Heart left ventricle (tissue), 16 donors: Measurements from ENCODE around the gene C11orf54. TPM values are rescaled to one million over a fixed set of nuclear protein-coding genes. Genes with fewer than 3 reads are reported as not detected.
"Not testable (repeated sequence)": the region's sequence is repeated elsewhere in the genome, so short reads cannot be mapped to it uniquely, and the experiment has no call there.

Experiments used
- ATAC-seq, 4 donors: fragments of 200-7000 bp; cut with Tn5 transposase; one replicate each; pipeline ENCODE4 v1.9.1; 2020 to 2022; ENCODE audit warnings: moderate library complexity in 4 of 4, mild to moderate bottlenecking in 3 of 4, moderate number of reproducible peaks in 1 of 4
- DNase-seq, 5 donors: peaks; one replicate each; pipeline ENCODE4 v3.0.0-alpha.2; 2020
- H3K27ac ChIP-seq, 12 donors: fragments of 200-600 bp; sonication (generic) in 4 of 12; one replicate each; pipeline versions ENCODE4 v1.5.0 to v1.8.0; 2016 to 2022; ENCODE audit warnings: mild to moderate bottlenecking in 2 of 12
- H3K27me3 ChIP-seq, 9 donors: fragments of 200-600 bp; sonication (generic) in 2 of 9; one replicate each; pipeline versions ENCODE4 v1.5.1 to v1.8.0; 2016 to 2022; ENCODE audit warnings: mild to moderate bottlenecking in 3 of 9
- H3K36me3 ChIP-seq, 9 donors: fragments of 200-600 bp; sonication (generic) in 2 of 9; one replicate each; pipeline versions ENCODE4 v1.5.0 to v1.8.0; 2018 to 2022; ENCODE audit warnings: mild to moderate bottlenecking in 2 of 9
- H3K4me1 ChIP-seq, 12 donors: fragments of 200-600 bp; sonication (generic) in 4 of 12; one replicate each; pipeline versions ENCODE4 v1.5.0 to v1.8.0; 2016 to 2022; ENCODE audit warnings: mild to moderate bottlenecking in 3 of 12
- H3K4me3 ChIP-seq, 12 donors: fragments of 200-600 bp; sonication (generic) in 4 of 12; one replicate each; pipeline versions ENCODE4 v1.5.0 to v1.8.0; 2017 to 2022; ENCODE audit warnings: mild to moderate bottlenecking in 9 of 12, moderate library complexity in 4 of 12
- H3K9me3 ChIP-seq, 12 donors: fragments of 200-600 bp; sonication (generic) in 4 of 12; one replicate each; pipeline versions ENCODE4 v1.5.0 to v1.8.0; 2016 to 2022; ENCODE audit warnings: mild to moderate bottlenecking in 1 of 12
- CTCF ChIP-seq, 12 donors: fragments of 200-600 bp; sonication (generic) in 4 of 12; IDR thresholded peaks; one replicate each; pipeline versions ENCODE4 v1.5.0 to v1.8.0; 2018 to 2022; ENCODE audit warnings: antibody characterized with exemption in 12 of 12, mild to moderate bottlenecking in 5 of 12
- POLR2A ChIP-seq, 2 donors: fragments of 450-650 bp; IDR thresholded peaks; one replicate each; pipeline ENCODE4 v1.6.1; 2017; ENCODE audit warnings: antibody characterized with exemption in 2 of 2, mild to moderate bottlenecking in 2 of 2, moderate library complexity in 2 of 2
- WGBS, 4 donors: extraction: QIAGEN DNeasy Blood & Tissue Kit in 2 of 4; methylation state at CpG; one replicate each; pipeline versions ENCODE4 v1.1.5 to v1.1.7; 2013 to 2018; 5-methylcytosine and 5-hydroxymethylcytosine counted together
- intact Hi-C, 10 donors: fragments of 100-400 bp; cut with DNase I; formaldehyde crosslinking; loops; one replicate each; pipeline versions ENCODE4 v1.11.1 to v1.14.2; 2022
- polyA plus RNA-seq, 2 donors: library from polyadenylated mRNA; stranded (reverse); fragments of 200-250 nt; gene quantifications; one replicate each; pipeline ENCODE4 v1.2.3, GENCODE V29; 2013
- total RNA-seq, 9 donors: library from RNA; depleted of rRNA in 2 of 9; stranded (reverse); fragments of >200 nt in 2 of 9; fragmentation: NEBNext Ultra II Directional in 3 of 9; extraction: Animal tissue kit (Norgen Biotek cat#: 25700) in 3 of 9; gene quantifications; one replicate each; pipeline versions ENCODE4 v1.1.0 to v1.2.4, GENCODE V29; 2016 to 2023
- donor health status: ischemic (EF 13 %, LVEDD 7.1; RV severe dilation, severe dysfunction).
- donor health status: healthy with polysubstance abuse.
- donor health status: DM: no; HTN: yes; CAD: no.
- donor health status: DM: no; HTN: no; CAD: no.
- donor health status: ischemic (EF 25% LVEDD 6.9; RV normal size, moderate dysfunction).
- donor health status: ischemic (EF 25% LVEDD 5.7; RV mildly dilated, moderate dysfunction).
- donor health status: healthy.
- donor health status: DM: yes; HTN: yes; CAD: no.
- donor health status: ischemic (EF 35%, LVEDD 5.7; RV mildly dilated, moderate dysfunction).
- donor health status: nonischemic (EF 11% LVEDD 7.7; RV severe dilation, severe dysfunction).
- donor health status: DM: yes; HTN: yes; CAD: no.
- donor health status: PGD.
- donor health status: ischemic (EF 29% LVEDD 5.4; RV normal size, mild dysfunction).
- donor health status: nonischemic (EF 23%, LVEDD 6.1; RV moderate dilation, normal function).

The C11orf54 gene
- total and polyA plus RNA-seq, 11 donors, result 17.2 to 46.2 (median 26.0) TPM

DNA sequence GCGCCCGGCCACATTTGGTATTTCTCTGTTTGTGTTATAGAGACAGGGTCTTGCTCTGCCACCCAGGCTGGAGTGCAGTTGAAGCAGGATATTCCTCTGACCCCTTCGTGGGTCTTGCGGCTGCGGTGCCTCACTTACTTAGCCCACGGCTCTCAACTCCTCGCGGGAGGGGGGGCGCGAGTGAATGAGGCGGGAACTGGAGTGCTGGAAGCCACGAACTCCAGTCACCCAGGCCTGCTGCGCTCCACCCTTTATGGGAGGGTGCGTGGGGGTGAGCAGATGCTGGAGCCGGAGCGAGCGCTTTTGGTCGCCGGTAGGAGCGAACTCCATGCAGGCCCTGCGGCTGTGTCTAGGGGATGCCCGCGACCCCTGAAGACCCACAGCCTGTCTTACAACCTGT is 1.8 kb downstream of the C11orf54 start:
- Histone ChIP-seq H3K4me3 (no peak overlapping the region), H3K36me3 (peaks cover 0 to 21% (median 12%) of the 10 kb centered on the region in 9 donors), H3K27ac (peak overlapping the region in 2 of 12 donors; percentile 13 to 68), H3K4me1 (peaks cover 0 to 57% (median 37%) of the 10 kb centered on the region in 12 donors), H3K9me3 (no peaks in the 10 kb centered on the region), H3K27me3 (no peaks in the 10 kb centered on the region)
- intact Hi-C loops, result loop anchor here in 8 of 10 donors (5.0 kb wide), 1 partner anchor 39 kb away; the partner anchor contains the start of gene MED17 (in 8 of the 8)
- ATAC-seq, result no peak
- TF ChIP-seq CTCF (IDR thresholded peaks at IDR 0.05), result no peak
- no peak for TF ChIP-seq POLR2A (IDR thresholded peaks at IDR 0.05)
- DNase-seq, result no peak
- WGBS, 4 donors, result 93 to 97% (median 94%) methylated on average over 17 to 23 of the region's 23 CpGs

- TF ChIP-seq POLR2A (IDR thresholded peaks at IDR 0.05), result no peak
- TF ChIP-seq CTCF (IDR thresholded peaks at IDR 0.05), result no peak
- no peaks in the 10 kb centered on the region for H3K27me3 ChIP-seq
- ATAC-seq (no peak), DNase-seq (no peak)
- peaks cover 0 to 44% (median 23%) of the 10 kb centered on the region in 12 donors for H3K4me1 ChIP-seq
- H3K4me3 ChIP-seq, result peak overlapping the region in 4 of 12 donors; percentile 7 to 20 (median 14)
- WGBS, 4 donors, result 47 to 57% (median 50%) methylated on average over 7 of the region's 7 CpGs
- peak overlapping the region in 10 of 12 donors; percentile 27 to 75 (median 54) for H3K27ac ChIP-seq
- no peaks in the 10 kb centered on the region for H3K9me3 ChIP-seq
- intact Hi-C loops, result loop anchor here in 8 of 10 donors (5.0 kb wide), 1 partner anchor 38 kb away; the partner anchor contains the start of gene MED17 (in 8 of the 8)
- peaks cover 0 to 16% (median 7%) of the 10 kb centered on the region in 9 donors for H3K36me3 ChIP-seq
Observed at GRCh38 chr11:93744669-93745004, 3.2 kb downstream of the C11orf54 start.

DNA sequence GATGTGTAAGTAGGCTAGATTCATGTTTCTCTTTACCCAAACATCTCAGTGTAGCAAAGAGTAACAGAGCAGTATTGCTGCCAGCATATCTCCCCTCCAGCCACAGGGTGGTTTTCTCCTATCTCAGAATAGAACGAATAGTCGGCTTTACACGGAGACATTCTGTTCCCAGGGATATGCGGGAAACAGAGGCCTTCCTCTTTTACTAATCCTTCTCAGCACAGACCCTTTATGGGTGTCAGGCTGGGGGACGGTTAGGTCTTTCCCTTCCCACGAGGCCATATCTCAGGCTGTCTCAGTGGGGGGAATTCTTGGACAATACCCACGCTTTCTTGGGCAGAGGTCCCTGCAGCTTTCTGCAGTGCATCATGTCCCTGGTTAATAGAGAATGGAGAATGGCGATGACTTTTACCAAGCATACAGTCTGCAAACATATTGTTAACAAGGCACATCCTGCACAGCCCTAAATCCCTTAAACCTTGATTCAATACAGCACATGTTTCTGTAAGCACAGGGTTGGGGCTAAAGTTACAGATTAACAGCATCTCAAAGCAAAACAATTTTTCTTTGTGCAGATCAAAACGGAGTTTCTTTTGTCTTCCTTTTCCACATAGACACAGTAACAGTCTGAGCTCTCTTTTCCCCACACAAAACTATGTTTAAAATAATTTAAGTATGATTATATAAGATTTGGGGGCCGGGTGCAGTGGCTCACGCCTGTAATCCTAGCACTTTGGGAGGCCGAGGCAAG is 3.7 kb downstream of the C11orf54 start:
- H3K9me3 ChIP-seq, H3K27me3 ChIP-seq, intact Hi-C loops, DNase-seq, ATAC-seq: not testable (repeated sequence)
- H3K36me3 ChIP-seq, result peaks cover 0 to 22% (median 7%) of the 10 kb centered on the region in 9 donors
- H3K4me1 ChIP-seq, result peaks cover 0 to 39% (median 18%) of the 10 kb centered on the region in 12 donors
- 45 to 51% (median 49%) methylated on average over 12 of the region's 12 CpGs for WGBS, 4 donors
- peak overlapping the region in 5 of 12 donors; percentile 7 to 20 (median 9) for H3K4me3 ChIP-seq
- peak overlapping the region in 10 of 12 donors; percentile 27 to 75 (median 54) for H3K27ac ChIP-seq

- intact Hi-C loops, result no loop called here
- ATAC-seq (no peak), DNase-seq (no peak)
- 52 to 63% (median 59%) methylated on average over 2 of the region's 2 CpGs for WGBS, 4 donors
- Histone ChIP-seq H3K4me3 (no peak overlapping the region), H3K27me3 (no peaks in the 10 kb centered on the region), H3K27ac (peak overlapping the region in 1 of 12 donors; percentile 63), H3K9me3 (no peaks in the 10 kb centered on the region), H3K36me3 (peaks cover 0 to 31% (median 11%) of the 10 kb centered on the region in 9 donors), H3K4me1 (peaks cover 0 to 37% (median 16%) of the 10 kb centered on the region in 12 donors)
- TF ChIP-seq POLR2A (IDR thresholded peaks at IDR 0.05) (no peak), CTCF (IDR thresholded peaks at IDR 0.05) (no peak)
Observed at GRCh38 chr11:93746101-93746500, 4.6 kb downstream of the C11orf54 start.
